Uterus (tissue), 4 donors: ENCODE measurements around the gene RAI14. TPM values are rescaled to one million over a fixed set of nuclear protein-coding genes. Genes with fewer than 3 reads are reported as not detected.
A peak's percentile ranks its signal among the peaks of the same experiment; 100 is the strongest.

Experiments
- DNase-seq, 2 donors: peaks; one replicate each; pipeline ENCODE4 v3.0.0-alpha.2; 2019 to 2020
- H3K27ac ChIP-seq, 2 donors: fragments of 200-600 bp; sonication (generic); 1 replicate in 1 of 2; 2 replicates in 1 of 2; pipeline ENCODE4 v1.5.1; 2016 to 2018
- H3K27me3 ChIP-seq, 2 donors: fragments of 200-600 bp; sonication (generic); one replicate each; pipeline ENCODE4 v1.5.1; 2018 to 2019; ENCODE audit warnings: control low read depth in 1 of 2
- H3K36me3 ChIP-seq, 2 donors: fragments of 200-600 bp; sonication (generic); one replicate each; pipeline ENCODE4 v1.5.1; 2019; ENCODE audit warnings: control low read depth in 1 of 2
- H3K4me1 ChIP-seq, 2 donors: fragments of 200-600 bp; sonication (generic); one replicate each; pipeline ENCODE4 v1.5.1; 2018 to 2019; ENCODE audit warnings: control low read depth in 1 of 2
- H3K4me3 ChIP-seq, 2 donors: fragments of 200-600 bp; sonication (generic); 1 replicate in 1 of 2; 2 replicates in 1 of 2; pipeline ENCODE4 v1.5.1; 2018 to 2019; ENCODE audit warnings: mild to moderate bottlenecking in 1 of 2
- H3K9me3 ChIP-seq, 2 donors: fragments of 200-600 bp; sonication (generic); one replicate each; pipeline ENCODE4 v1.5.1; 2019; ENCODE audit warnings: control low read depth in 1 of 2
- CTCF ChIP-seq, 4 experiments: fragments of 200-600 bp in 2 of 4; fragments of 450-650 bp in 2 of 4; sonication (generic) in 2 of 4; IDR thresholded peaks; one replicate each; pipeline ENCODE4 v1.5.1; 2016 to 2019; ENCODE audit warnings: antibody characterized with exemption in 4 of 4, mild to moderate bottlenecking in 2 of 4, moderate library complexity in 1 of 4
- POLR2A ChIP-seq, 2 donors: fragments of 450-650 bp; IDR thresholded peaks; one replicate each; pipeline ENCODE4 v1.6.1; 2016; ENCODE audit warnings: antibody characterized with exemption in 2 of 2, mild to moderate bottlenecking in 1 of 2, moderate library complexity in 1 of 2
- intact Hi-C: fragments of 100-400 bp; cut with DNase I; formaldehyde crosslinking; loops from one replicate; pipeline ENCODE4 v1.15.1; 2023; ENCODE audit warnings: low total_unique reads
- total RNA-seq, 4 donors: library from RNA; depleted of rRNA in 3 of 4; stranded (reverse); fragments of >200 nt in 3 of 4; gene quantifications; one replicate each; pipeline versions ENCODE4 v1.1.0 to v1.2.4, GENCODE V29; 2014 to 2023
- donor health status: DM: yes; HTN: yes; CAD: no.

The RAI14 gene
- total RNA-seq, 4 donors from 2014 or later = 32.4 to 264 (median 117) TPM

- Histone ChIP-seq H3K9me3 (no peaks in the 10 kb centered on the region), H3K4me3 (no peak overlapping the region), H3K27me3 (no peaks in the 10 kb centered on the region), H3K36me3 (no peaks in the 10 kb centered on the region), H3K27ac (no peak overlapping the region), H3K4me1 (no peaks in the 10 kb centered on the region)
- TF ChIP-seq POLR2A (IDR thresholded peaks at IDR 0.05) (no peak), CTCF (IDR thresholded peaks at IDR 0.05) (no peak)
- no peak for DNase-seq
- intact Hi-C loops = loop anchor here (10.0 kb wide), 1 partner anchor 128 kb away; no protein-coding TSS in a partner anchor
Observed at GRCh38 chr5:34652914-34653313, 3.2 kb upstream of the RAI14 start.

DNA sequence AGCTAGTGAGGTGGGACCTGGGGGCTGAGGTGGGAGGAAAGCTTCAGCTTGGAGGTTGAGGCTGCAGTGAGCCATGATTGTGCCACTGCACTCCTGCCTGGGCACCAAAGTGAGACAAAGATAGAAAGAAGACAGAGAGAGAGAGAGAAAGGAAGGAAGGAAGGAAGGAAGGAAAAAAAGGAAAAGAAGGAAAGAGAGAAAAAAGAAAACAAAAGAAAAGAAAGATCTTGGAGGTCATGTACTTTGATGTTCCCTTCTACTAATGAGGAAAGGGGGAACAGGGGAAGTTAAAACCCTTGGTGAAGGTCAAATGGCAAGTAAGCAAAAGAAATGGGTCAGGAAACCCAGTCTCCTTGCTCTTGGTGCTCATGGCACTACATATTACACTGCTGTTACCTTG is 2.4 kb upstream of the RAI14 start:
- no peak for TF ChIP-seq CTCF (IDR thresholded peaks at IDR 0.05)
- TF ChIP-seq POLR2A (IDR thresholded peaks at IDR 0.05) = no peak
- no peaks in the 10 kb centered on the region for H3K4me1 ChIP-seq
- no peak overlapping the region for H3K27ac ChIP-seq
- H3K9me3 ChIP-seq = no peaks in the 10 kb centered on the region
- intact Hi-C loops = loop anchor here (10.0 kb wide), 1 partner anchor 129 kb away; no protein-coding TSS in a partner anchor
- no peak for DNase-seq
- no peaks in the 10 kb centered on the region for H3K36me3 ChIP-seq
- no peak overlapping the region for H3K4me3 ChIP-seq
- no peaks in the 10 kb centered on the region for H3K27me3 ChIP-seq

DNA sequence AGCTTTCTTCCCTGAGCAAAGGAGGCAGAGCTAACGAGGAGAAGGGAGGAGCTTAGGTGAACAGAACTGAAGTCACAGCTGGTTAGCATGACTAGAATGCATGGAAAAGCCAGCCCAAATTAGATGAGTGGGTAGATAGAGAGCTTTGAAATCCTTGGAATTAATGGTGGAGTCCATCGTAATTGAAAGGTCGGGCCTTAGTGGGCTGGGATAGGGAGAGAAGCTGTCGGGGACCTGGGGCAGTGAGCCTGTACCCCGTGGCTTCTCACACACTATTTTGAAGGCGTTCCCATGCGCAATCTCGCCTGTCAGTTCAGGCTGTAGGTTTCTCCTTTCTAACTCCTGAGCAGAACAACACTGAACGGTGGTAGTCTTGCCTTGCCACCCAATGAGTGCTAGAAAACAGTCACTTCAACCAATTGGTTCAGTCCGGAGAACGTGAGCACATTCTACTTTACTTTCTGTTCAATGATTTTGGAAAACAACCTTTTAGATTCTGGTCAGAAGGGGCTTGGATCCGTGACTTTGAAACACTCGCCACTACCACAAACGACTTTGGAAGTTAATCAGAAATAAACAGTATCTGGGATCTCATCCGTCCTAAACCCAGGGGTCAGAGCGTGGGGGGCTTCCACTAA is 655 bp upstream of the RAI14 start:
- Histone ChIP-seq H3K4me3 (peak overlapping the region; percentile 72 to 99), H3K27me3 (no peaks in the 10 kb centered on the region), H3K27ac (peak overlapping the region; percentile 96 to 99), H3K9me3 (no peaks in the 10 kb centered on the region), H3K4me1 (no peaks in the 10 kb centered on the region), H3K36me3 (no peaks in the 10 kb centered on the region)
- TF ChIP-seq CTCF (IDR thresholded peaks at IDR 0.05) (no peak), POLR2A (IDR thresholded peaks at IDR 0.05) (peak; percentile 21 to 36)
- intact Hi-C loops = loop anchor here (10.0 kb wide), 1 partner anchor 131 kb away; no protein-coding TSS in a partner anchor
- peak; percentile 57 to 76 for DNase-seq

- peak; percentile 45 for DNase-seq
- Histone ChIP-seq H3K27ac (peak overlapping the region; percentile 96 to 99), H3K4me3 (peak overlapping the region; percentile 72 to 99), H3K9me3 (no peaks in the 10 kb centered on the region), H3K27me3 (no peaks in the 10 kb centered on the region), H3K36me3 (no peaks in the 10 kb centered on the region), H3K4me1 (no peaks in the 10 kb centered on the region)
- intact Hi-C loops = loop anchor here (10.0 kb wide), 1 partner anchor 132 kb away; no protein-coding TSS in a partner anchor
- TF ChIP-seq POLR2A (IDR thresholded peaks at IDR 0.05) = no peak
- TF ChIP-seq CTCF (IDR thresholded peaks at IDR 0.05) = no peak
Observed at GRCh38 chr5:34656700-34657273, 659 bp downstream of the RAI14 start.

- Histone ChIP-seq H3K4me1 (no peaks in the 10 kb centered on the region), H3K4me3 (peak overlapping the region; percentile 72 to 99), H3K27ac (peak overlapping the region; percentile 96 to 99), H3K36me3 (no peaks in the 10 kb centered on the region), H3K9me3 (no peaks in the 10 kb centered on the region), H3K27me3 (no peaks in the 10 kb centered on the region)
- TF ChIP-seq CTCF (IDR thresholded peaks at IDR 0.05) (no peak), POLR2A (IDR thresholded peaks at IDR 0.05) (no peak)
- intact Hi-C loops = loop anchor here (10.0 kb wide), 1 partner anchor 133 kb away; no protein-coding TSS in a partner anchor
- DNase-seq = peak; percentile 35 to 50
Observed at GRCh38 chr5:34657274-34657921, 1.3 kb downstream of the RAI14 start.
